Upper lobe of left lung (tissue), 4 donors: Measurements from ENCODE around the gene KIF21A.

Source experiments
- CTCF ChIP-seq, 6 experiments: fragments of 450-650 bp in 4 of 6; fragments of 200-600 bp in 2 of 6; sonication (generic) in 2 of 6; IDR thresholded peaks; one replicate each; pipeline ENCODE4 v1.5.1; 2016 to 2019; ENCODE audit warnings: antibody characterized with exemption in 6 of 6
- EP300 ChIP-seq, 4 donors: sonication (generic); formaldehyde crosslinking; IDR thresholded peaks; one replicate each; pipeline ENCODE4 v1.5.1; 2017; ENCODE audit warnings: antibody characterized with exemption in 4 of 4, control low read depth in 2 of 4
- POLR2A ChIP-seq, 4 donors: fragments of 450-650 bp; IDR thresholded peaks; one replicate each; pipeline ENCODE4 v1.5.1; 2016 to 2017; ENCODE audit warnings: antibody characterized with exemption in 4 of 4, mild to moderate bottlenecking in 2 of 4

DNA sequence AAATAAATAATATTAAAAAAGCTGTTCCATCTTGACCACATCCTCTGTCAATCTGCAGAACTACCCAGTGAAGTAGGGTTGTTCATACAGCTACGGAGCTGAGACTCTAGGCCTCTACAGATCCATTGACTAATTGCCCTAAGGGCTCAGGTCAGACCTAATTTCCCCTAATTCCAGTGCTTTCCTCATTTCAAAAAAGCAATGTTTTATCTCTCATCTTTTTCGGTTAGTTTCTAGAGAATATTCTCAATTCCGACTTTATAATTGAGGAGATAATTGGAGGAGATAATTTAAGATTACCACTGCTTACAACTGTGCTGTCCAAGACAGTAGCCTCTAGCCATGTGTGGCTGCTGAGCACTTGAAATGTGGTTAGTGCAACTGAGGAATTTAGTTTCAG, 167.1 kb downstream of the KIF21A start:
- TF ChIP-seq CTCF (IDR thresholded peaks at IDR 0.05) (no peak), POLR2A (IDR thresholded peaks at IDR 0.05) (no peak), EP300 (IDR thresholded peaks at IDR 0.05) (no peak)
